GM18505 (cell line): ENCODE measurements around the gene ACBD4.
"Not testable (repeated sequence)": the region's sequence is repeated elsewhere in the genome, so short reads cannot be mapped to it uniquely, and the experiment has no call there.

Experiments
- ATAC-seq: cut with Tn5 transposase; IDR thresholded peaks from one replicate; pipeline ENCODE4 v1.9.1; 2021; ENCODE audit not compliant: unreplicated experiment
- POLR2A ChIP-seq: IDR thresholded peaks from 4 replicates; pipeline ENCODE4 v1.6.1; 2011; ENCODE audit warnings: borderline replicate concordance; ENCODE audit not compliant: insufficient read depth, insufficient read length; ENCODE audit errors: extremely low read depth

Gene ACBD4

DNA sequence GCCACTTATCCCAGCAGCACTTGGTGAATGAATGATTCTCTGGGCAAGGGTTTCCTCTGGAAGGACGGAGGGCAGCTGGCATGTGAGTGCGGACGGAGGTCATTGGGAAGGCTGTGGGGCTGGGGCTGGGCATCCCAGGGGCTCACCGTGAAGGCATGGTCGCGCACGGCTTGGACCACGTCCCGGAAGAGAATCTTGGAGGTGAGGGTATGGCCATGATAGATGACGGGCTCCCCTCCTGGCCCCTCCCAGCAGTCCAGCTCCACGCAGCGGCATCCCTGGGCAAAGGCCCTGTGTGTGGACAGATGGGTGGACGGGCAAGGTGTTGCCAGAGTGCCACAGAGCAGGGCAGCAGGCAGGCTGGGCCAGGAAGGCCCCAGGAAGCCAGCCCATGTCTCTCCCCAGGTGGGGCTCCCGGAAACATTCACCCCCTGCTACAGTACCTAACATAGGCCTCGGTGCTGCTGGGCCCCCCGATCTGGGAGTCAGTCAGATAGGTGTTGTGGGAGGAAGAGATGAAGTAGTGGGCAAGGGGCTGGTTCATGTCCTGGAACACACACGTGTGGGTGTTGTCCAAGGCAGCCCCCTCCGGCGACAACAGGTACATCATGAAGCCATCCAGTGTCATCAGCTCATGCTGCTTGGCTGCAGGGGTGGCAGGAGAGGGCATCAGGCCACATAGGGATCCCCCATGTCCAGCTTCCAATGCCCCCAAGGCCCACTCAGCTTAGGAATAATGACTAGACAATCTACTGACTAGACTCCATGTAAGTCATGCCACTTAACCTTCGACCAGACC lies 17.4 kb upstream of the ACBD4 start:
- no peak for ATAC-seq
- no peak for TF ChIP-seq POLR2A

DNA sequence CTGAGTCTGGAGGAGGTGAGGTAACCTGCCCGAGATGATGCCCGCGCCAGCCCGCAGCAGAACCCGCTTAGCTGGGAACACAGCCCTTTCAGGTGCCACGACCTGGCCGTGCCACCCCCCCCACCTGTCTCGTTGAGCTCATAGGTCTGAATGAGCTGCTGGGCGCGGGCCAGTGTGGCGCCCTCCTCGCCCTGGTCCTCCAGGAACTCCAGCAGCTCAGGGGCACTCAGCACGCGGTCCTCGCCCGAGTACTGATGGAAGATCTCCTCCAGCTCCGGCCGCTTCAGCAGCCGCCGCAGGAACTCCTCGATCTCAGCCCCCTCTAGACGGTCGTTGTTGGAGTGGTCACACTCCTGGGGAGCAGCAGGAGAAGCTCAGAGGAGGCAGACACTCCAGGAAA lies 16.8 kb upstream of the ACBD4 start:
- ATAC-seq = no peak
- no peak for TF ChIP-seq POLR2A

DNA sequence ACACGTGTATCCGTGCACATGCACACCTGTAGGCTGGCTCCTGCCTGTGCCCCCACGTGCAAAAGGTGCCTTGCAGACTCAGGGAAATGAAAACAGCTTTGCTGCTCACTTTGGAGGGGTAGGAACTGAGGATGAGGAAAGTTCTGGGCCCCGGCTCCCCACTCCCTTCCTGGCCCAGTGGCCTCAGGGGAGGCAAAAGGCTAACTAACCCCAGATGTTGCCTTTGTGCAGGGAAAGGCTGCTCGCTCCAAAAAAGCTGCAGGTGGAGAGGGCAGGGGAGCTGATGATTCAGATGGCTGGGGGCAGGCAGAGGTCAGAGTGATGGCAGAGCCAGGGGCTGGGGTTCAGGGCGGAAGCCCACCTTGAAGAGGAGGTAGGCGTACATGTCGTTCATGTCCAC lies 15.5 kb upstream of the ACBD4 start:
- no peak for ATAC-seq
- no peak for TF ChIP-seq POLR2A

DNA sequence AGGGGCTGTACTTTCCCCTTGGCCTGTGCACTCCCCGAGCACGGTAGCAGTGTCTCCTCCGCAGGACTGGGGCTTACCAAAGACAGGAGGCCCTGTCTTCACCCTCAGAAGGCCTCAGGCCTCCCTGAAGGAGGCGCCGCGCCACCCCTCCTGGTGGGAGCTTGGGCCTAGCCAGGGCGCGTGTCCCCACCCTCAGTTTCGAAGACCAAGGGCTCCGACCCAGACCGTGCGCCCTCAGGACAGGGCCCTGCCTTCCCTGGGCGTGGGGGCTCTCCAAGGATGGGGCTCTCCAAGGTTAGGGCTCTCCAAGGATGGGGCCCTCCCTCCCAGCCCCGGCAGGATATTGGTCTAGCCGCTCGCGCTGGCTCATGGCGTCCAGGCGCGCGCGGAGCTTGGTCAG lies 14.9 kb upstream of the ACBD4 start:
- no peak for TF ChIP-seq POLR2A
- ATAC-seq = no peak

DNA sequence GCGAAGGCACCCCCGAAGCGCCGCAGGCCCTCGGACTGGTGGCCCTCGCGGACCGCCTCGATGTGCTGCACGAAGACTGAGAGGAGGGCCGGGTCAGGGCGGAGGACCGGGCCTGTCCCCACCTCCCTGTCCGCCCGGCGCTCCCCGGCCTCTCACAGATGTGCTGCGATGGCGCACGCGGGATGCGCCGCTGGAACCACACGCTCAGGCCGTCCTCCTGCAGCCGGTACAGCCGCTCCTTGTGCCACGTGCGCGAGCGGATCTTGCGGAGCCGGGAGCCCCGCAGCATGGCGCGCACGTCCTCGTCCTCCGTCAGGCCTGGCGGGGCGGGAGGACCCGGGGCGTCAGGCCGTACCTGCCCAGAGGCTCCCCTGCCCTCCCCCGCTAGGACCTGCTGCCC lies 14.4 kb upstream of the ACBD4 start:
- ATAC-seq = no peak
- no peak for TF ChIP-seq POLR2A

DNA sequence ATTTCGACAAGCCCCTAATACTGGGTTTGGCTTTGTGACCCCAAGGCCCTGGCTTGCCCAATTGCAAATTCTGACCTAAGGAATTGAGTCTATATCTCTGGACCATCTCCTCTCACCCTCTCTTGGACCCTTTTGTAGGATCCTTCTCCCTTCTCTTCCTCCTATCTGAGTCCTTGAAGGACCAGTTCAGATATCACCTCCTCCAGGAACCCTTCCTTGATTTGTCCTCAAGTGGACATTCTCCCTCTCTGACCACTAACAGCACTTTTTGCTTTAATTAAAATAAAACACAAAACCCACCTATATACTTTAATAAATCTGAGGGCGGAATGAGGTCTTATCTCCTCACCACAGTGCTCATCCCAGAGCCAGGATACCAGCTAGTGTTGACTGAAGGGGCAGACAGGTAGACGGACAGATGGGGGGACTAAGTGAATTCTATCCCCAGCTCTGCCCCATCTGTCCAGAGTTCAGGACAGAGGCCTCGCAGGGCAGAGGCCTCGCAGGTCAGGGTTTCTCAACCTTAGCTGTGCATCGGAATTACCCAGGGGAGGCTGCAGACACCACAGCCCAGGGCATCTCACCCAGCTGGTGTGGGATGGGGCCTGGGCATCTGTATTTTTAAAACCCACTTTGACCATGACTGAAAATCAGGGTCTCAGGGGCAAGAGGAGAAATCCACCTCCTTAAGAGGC lies 12.3 kb upstream of the ACBD4 start:
- no peak for ATAC-seq

DNA sequence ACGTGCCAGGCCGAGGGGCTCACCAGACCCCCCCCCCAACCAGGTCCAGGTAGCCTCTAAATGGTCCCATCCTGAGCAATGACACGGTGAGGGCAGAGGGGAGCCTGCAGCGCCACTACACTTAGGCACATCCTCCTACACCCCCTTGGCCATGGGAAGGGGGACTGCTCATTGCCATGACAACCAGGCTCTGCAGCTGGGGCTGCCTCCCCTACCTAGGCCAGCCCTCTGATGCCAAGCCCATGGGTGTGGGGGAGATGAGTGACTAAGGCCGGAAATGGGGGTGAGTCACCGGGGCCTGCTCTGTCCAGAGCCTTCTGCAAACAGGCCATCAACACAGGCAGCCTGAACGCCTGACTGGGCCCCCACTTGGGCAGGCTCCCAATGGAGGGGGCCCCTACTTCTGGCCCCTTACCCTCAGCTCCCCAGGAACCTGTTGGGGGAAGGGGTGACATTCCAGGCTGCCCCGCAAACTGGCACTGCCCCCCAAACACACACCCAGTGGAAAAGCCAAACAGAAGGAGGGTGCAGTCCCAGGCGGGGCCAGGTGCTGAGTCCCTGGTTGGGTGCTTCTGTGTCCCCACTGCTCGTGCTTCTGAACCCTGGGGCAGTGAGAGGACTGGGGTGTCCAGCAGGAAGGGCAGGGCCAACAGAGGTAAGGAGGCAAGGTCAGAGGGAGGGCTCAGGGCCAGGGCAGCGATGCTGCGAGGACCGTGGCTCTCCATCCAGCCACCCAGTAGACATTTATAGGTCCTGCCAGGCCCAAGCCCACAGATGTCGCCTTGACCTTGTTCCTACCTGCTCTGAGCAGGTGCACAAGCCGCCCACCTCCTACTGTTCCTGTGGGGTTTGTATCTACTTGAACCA lies 11.3 kb upstream of the ACBD4 start:
- TF ChIP-seq POLR2A = no peak
- ATAC-seq = no peak

More for the DNA sequence above, 12.3 kb upstream of the ACBD4 start:
- TF ChIP-seq POLR2A = no peak

DNA sequence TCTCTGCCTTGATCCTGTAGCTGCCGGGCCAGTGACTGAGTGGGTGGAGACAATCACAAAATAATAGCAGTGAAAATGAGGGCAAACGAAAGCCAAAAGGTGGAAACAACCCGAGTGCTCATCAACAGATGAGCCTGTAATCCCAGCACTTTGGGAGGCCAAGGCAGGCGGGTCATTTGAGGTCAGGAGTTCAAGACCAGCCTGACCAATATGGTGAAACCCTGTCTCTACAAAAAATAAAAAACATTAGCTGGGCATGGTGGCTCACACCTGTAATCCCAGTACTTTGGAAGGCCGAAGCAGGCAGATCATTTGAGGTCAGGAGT lies 10.7 kb upstream of the ACBD4 start:
- ATAC-seq = not testable (repeated sequence)

DNA sequence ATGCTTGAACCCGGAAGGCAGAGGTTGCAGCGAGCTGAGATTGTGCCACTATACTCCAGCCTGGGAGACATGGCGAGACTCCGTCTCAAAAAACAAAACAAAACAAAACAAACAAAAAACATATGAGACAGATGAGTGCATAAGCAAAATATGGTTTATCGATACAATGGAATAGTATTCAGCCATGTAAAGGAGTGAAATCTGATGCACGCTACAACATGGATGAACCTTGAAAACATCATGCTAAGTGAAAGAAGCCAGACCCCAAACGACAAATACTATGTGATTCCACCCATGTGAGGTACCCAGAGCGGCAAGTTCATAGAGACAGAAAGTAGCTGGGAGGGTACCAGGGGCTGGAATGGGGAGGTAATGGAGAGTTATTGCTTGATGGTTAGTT lies 10.0 kb upstream of the ACBD4 start:
- no peak for ATAC-seq
- TF ChIP-seq POLR2A = no peak

DNA sequence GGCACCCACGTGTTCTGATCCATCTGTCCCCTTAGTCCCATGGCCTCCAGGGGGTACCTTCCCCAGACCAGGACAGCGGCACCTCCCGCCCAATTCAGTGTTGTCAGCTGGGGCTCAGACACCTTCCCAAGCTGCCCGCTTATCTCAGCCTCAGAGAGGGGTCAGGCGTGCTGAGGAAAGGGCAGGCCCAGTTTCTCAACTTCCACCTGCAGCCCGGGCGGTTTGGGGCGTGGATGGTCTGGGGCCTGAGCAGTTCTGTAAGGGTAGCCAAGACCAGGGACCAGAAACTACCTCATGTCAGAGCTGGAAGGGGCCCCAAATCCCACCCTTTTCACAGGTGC lies 8.3 kb upstream of the ACBD4 start:
- no peak for TF ChIP-seq POLR2A
- no peak for ATAC-seq

DNA sequence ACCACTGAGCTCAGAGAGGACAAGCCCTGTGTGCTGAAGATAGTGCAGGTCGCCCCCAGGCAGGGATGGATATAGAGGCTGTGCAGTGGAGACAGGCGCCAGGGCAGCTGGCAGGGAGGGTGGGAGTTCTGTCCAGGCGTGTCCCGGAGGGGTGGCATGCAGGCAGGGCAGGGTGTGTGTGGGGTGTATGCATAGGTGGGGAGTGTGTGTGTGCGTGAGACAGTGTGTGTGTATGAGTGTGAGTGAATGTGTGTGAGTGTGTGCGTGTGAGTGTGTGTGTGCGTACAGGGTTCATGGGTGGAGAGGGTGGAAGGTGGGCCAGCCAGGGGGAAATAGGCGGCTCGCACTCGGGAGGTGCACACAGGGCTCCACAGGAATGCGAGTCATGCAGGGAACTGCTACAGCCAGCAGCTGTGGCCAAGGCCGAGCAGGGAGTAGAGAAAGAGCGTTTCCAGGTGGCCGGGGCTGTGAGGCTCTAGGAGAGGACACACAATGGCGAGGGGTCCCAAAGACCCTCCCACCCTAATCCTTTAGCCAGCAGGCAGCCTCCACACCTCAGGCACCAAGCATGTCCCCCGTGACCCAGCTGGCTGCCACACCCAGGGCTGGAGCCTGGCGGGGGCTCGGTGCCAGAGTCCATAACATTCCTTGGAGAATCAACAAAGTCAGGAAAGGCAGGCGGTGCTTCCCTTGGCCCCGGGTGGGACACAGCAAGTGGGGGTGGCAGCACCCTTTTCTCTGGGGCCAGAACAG lies 7.8 kb upstream of the ACBD4 start:
- TF ChIP-seq POLR2A = no peak
- ATAC-seq = no peak

DNA sequence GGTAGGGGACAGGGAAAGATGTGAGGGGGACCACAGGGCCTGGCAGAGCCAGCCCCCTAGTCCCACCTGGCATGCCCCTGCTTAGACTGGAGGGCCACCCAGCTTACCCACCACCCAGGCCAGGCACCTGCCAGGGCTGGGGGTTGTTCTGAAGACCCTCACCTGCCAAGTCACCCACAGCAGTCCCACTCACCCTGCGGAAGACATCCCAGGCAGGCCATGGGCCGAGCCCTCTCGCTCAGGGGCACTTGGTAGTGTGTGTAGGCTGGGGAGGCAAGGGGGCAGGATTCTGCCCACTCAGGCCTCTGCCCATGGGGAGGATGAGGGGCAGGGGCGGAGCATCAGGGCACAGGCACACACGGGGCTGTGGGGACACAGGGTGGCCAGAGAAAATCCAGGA lies 7.2 kb upstream of the ACBD4 start:
- TF ChIP-seq POLR2A = no peak
- ATAC-seq = no peak

DNA sequence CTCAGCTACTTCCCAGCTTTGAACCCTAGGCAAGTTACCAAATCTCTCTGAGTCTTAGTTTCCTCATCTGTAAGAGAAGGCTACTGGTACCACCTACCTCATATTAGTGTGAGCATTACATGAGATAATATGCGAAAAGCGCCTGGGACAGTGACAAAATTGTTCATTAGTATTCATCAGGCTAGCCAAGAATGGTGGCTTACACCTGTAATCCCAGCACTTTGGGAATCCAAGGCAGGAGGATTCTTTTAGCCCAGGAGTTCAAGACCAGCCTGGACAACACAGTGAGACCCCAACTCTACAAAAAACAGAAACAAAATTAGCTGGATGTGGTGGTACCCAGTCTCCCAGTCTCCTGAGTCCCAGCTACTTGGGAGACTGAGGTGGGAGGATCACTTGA lies 6.5 kb upstream of the ACBD4 start:
- no peak for ATAC-seq
- no peak for TF ChIP-seq POLR2A
